DND-41 (cell line): Measurements from ENCODE around the gene ZNG1C.
"Not testable (repeated sequence)": the region's sequence is repeated elsewhere in the genome, so short reads cannot be mapped to it uniquely, and the experiment has no call there.

Experiments
- CTCF ChIP-seq: IDR thresholded peaks from 2 replicates; pipeline ENCODE4 v1.5.1; 2012; ENCODE audit warnings: borderline replicate concordance, low read length, moderate library complexity, mild to moderate bottlenecking; ENCODE audit not compliant: poor library complexity, severe bottlenecking; ENCODE audit errors: extremely low read depth
- EZH2 ChIP-seq: IDR thresholded peaks from 3 replicates; pipeline ENCODE4 v1.6.1; 2012; ENCODE audit warnings: borderline replicate concordance, low read depth, mild to moderate bottlenecking, moderate library complexity, low read length, inconsistent platforms; ENCODE audit not compliant: severe bottlenecking

- TF ChIP-seq CTCF, EZH2: not testable (repeated sequence)
Observed at GRCh38 chr9:68241683-68242082, at the start of gene ZNG1C.
